ENCODE results near the gene IFT57. TPM values are rescaled to one million over a fixed set of nuclear protein-coding genes. Genes with fewer than 3 reads are reported as not detected.
"Not testable (repeated sequence)": the region's sequence is repeated elsewhere in the genome, so short reads cannot be mapped to it uniquely, and the experiment has no call there.

IFT57 gene
- total RNA-seq, 2 donors from 2014 or later, result 33.6 to 53.7 TPM

DNA sequence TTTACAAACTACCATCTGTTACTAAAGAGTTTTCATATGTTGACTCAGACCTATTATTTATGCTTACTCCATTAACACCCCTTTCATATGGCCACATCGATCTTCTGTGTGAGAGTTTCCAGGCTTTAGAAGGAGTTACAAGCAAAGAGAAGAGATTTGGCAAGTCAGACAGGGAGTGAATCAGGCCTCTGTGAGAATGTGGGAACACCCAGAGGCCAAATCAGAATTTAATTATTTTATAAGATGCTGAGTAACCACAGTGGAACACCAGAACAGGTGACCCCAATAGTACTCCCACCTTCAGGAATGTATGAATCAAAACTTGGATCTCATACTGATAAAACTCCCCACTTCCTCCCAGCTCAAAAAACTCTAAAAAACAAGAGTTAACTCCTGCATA is 42.0 kb downstream of the IFT57 start:
- DNase-seq (ENCODE audit: low spot score), result no peak
- intact Hi-C loops (cut with DNase I), result no loop called here

DNA sequence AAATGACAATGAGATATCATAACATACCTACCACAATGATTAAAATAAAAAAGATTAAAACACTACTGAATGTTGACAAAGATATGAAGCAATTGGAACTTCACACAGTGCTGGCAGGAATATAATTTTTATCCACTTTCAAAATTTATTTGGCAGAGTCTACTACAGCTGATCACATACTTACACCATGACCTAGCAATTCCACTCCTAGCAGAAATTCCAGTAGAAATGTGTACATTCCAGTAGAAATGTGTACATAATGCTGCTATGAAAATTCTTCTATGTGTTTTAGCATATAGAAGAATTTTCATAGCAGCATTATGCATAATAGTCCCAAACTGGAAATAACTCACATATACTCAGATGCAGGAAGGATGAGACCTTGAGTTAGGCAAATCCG is 43.5 kb downstream of the IFT57 start:
- DNase-seq (ENCODE audit: low spot score), result no peak
- intact Hi-C loops (cut with DNase I), result no loop called here

DNA sequence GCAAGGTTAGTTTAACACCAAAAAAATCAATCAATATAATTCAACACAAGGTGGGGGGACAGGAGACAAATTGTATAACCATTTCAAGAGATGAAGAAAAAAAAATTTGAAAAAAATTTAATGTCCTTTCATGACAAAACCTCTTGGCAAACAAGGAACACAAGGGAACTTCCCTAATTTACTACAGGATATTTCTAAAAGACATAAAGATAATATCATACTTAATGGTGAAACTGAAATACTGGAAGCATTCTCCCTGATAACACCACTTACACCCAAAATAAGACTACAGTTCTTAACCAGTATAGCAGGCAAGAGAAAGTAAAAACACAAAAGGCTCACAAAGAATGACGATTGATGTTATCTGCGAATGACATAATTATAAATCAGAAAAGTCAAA is 44.7 kb downstream of the IFT57 start:
- no peak for DNase-seq (ENCODE audit: low spot score)

DNA sequence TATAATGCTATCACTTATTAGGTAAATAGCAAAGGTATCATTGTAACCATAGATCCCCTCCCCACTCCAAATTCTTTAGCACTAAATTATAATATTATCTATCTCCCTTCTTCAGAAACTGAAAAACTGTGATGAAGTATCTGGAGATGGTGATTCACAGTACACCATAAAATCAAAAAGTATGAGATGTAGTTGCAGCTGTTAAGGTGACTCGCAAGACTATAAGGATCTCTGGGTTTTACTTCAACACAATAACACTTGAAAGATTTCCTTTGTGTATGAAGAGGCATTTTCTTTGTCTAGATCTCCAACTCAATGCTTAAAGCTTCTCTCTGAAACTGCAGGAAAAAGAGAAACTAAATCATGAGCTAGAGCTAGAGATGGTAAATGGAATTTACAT is 46.9 kb downstream of the IFT57 start:
- intact Hi-C loops (cut with DNase I), result no loop called here
- DNase-seq (ENCODE audit: low spot score), result no peak

More for the DNA sequence above, 44.7 kb downstream of the IFT57 start:
- intact Hi-C loops (cut with DNase I), result no loop called here

DNA sequence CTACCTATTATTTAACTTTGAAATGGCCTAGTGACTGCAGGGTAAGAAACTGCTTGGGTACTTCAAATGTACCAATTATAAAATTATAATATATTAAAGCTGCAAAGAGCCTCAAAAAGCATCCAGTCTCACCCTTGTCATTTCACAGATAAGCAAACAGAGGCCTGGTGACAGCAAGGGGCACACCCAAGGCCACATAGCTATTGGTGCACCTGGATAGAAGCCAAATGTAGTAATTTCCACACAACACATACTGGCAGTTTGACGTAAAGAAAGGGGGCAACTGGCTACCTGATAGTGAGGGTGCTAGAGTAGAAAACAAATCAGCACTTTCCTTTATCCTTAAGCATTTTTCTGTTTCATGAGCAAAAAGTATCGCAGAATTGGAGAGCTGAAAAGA is 51.1 kb downstream of the IFT57 start:
- DNase-seq (ENCODE audit: low spot score), result no peak
- intact Hi-C loops (cut with DNase I), result no loop called here

DNA sequence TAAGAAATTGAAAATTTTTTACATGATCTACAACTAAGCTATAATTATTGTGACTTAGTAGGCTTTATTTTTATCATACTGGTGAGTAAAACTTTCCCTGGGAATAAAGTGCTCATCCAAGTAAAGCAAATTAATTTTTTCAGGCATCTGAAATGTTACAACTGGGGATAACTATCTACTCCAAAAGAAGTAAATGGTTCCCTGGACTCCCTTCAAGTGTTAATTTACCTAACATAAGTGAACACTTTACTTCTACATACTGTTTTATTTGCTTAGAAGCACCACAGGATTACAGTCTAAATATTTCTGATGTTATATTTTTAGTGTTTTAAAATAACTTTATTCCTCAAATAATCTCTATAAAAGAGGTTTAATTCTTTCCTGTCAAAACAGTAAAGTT is 57.8 kb downstream of the IFT57 start:
- no peak for DNase-seq (ENCODE audit: low spot score)
- intact Hi-C loops (cut with DNase I), result no loop called here

DNA sequence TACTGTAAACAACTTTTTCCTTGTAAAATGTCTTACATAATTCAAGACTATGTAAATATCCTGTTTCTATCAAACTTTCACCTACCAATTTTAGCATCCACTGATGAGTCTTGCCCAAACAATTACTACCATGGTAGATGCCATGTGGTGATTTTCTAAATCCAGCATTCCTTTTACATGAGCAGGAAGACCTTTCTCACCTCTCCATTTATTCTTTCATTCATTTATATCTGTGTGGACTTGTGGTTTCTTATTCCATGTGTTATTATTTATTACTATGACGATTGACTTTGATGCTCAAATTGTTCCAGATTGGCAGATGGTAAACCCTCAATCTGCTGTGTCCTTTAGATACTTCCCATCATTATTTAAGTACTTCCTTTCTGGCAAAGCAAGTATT is 62.4 kb downstream of the IFT57 start:
- intact Hi-C loops (cut with DNase I), result no loop called here
- no peak for DNase-seq (ENCODE audit: low spot score)

DNA sequence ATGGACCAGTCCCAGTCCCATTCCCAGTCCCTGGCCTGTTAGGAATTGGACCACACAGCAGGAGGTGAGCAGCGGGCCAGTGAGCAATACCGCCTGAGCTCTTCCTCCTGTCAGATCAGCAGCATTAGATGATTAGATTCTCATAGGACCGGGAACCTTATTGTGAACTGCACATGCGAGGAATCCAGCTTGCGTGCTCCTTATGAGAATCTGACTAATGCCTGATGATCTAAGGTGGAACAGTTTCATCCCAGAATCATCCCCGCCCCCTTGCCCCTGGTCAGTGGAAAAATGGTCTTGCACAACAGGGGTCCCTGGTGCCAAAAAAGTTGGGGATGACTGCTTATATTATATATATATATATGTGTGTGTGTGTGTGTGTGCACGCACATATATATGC is 63.1 kb downstream of the IFT57 start:
- no peak for DNase-seq (ENCODE audit: low spot score)
- intact Hi-C loops (cut with DNase I), result no loop called here

DNA sequence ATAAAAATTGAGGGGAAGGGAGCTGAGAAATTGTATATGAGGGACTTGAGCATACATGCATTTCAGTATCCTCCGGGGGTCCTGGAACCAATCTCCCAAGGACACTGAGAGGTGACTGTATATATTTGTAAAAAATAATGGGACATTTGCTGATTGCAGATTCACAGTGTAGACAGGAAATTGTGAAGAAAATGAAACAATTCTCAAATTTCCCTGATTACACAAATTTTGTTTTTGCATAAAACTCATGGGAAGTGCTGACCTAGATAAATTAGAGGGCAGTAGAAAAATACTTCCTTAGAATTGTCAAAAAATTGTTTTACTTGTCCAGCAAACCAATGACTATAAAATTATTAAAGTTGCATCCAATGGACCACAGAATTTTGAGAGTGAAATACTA is 64.0 kb downstream of the IFT57 start:
- no peak for DNase-seq (ENCODE audit: low spot score)
- intact Hi-C loops (cut with DNase I), result no loop called here

DNA sequence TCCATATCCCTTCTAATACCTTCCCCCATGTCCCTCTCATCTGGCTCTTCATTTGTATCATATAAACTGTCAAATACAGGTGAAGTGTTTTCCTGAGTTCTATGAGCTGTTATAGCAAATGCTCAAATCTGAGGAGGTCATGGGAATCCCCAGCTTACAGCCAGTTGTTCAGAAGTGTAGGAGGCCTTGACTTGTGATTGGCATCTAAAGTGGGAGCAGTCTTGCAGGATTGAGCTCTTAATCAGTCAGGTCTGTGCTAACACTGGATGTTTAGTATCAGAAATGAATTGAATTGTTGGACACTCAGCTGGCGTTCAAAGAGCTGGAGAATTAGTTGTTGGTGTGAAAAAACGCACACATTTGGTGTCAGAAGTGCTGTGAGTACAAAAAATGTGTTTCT is 65.0 kb downstream of the IFT57 start:
- intact Hi-C loops (cut with DNase I), result no loop called here
- no peak for DNase-seq (ENCODE audit: low spot score)

DNA sequence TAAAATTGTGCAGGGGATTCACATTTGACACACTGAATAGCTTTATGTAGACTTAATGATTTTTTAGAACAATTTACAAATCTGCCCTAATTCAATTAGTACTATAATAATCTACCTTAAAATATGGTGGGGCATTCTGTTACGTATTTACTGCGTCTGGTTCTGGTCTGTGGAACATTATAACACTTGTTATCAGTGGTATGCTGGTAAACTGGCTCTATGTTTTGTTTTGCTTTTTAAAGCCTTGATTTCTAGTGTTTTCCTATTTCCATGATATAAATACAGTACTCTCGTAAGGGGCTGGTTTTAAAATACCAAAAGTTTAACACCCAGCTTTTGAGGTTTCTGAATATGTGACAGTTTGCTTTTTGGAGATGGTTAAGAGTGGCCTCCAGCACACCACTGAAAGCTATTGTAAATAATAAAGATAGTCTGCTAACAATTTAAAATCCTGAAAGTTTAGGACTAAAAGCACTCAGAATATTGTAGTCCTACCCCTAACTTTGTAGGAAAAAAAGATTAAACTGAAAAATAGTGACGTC is 65.8 kb downstream of the IFT57 start:
- DNase-seq (ENCODE audit: low spot score), result no peak
- intact Hi-C loops (cut with DNase I), result no loop called here

DNA sequence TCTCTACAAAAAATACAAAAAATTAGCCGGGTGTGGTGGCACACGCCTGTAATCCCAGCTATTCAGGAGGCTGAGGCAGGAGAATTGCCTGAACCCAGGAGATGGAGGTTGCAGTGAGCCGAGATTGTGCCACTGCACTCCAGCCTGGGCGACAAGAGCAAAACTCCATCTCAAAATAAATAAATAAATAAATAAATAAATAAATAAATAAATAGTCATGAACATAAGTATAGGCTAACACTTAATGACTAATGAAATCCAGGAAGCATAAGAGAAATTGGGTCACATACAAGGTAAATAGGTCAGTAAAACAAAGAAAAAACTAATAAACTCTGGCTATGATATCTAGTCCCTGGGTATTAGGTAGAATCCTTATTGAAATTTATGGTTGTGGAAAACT is 66.6 kb downstream of the IFT57 start:
- intact Hi-C loops (cut with DNase I), result not testable (repeated sequence)

DNA sequence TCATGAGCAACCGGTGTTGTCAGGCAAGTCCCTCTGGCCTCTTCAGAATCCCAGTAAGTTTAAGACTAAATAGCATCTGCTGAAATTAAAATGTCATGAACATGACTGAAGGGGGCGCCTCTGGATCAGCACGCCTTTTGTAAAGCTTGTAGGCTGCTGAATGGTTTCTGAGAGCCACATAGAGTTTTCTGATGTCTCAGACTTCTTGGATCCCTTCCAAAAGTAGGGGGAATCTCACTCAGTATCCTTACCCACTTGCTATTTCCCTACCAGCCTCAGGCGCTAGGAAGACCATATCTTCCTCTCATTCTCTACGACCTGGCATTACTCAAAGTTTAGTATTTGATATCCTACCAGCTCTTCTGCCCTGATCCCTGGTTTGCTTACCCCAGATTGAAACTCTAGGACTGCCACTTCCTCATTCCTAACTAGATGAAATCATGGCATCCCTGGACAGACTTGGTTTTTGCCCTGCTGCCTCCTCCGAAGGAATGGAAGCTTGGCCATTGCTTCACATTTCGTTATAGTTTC is 68.7 kb downstream of the IFT57 start:
- intact Hi-C loops (cut with DNase I), result no loop called here
- DNase-seq (ENCODE audit: low spot score), result no peak

More for the DNA sequence above, 66.6 kb downstream of the IFT57 start:
- not testable (repeated sequence) for DNase-seq (ENCODE audit: low spot score)

DNA sequence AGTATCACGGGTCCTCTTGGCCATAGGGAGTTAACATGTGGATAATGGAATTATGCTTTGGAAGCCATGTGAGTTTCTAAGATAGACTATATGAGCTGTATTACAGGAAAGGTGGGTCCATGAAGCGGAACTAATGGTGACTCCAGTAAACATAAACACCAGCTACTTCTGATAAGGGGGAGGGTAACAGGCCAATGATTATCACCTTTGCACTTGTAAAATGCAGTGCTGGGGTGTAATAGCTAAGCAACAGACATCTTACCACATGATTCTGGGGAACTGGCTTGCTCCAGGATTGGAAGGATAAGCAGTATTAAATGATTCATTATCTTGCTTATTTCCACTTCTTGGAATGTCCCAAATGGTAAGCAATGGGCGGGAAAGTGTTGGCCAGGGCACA is 70.0 kb downstream of the IFT57 start:
- intact Hi-C loops (cut with DNase I), result no loop called here
- DNase-seq (ENCODE audit: low spot score), result no peak

DNA sequence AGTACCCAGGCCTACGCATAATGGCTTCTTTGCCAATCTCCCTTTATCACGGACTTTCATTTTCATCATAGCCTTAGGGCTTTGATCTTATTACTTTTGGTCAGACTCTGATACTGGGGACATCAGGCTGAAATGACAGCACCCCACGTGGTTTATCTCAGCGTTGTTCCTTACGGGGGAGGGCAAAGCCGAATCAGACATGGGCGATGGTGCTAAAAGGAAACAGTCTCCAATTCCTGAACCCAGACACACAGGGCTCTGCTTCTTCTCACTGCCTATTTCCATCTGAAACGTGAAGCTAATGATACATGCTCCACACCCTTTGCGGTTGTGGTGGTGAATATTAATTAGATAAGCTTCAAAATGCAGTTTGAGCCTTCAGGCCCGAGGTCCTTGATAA is 72.0 kb downstream of the IFT57 start:
- DNase-seq (ENCODE audit: low spot score), result no peak
- intact Hi-C loops (cut with DNase I), result no loop called here

DNA sequence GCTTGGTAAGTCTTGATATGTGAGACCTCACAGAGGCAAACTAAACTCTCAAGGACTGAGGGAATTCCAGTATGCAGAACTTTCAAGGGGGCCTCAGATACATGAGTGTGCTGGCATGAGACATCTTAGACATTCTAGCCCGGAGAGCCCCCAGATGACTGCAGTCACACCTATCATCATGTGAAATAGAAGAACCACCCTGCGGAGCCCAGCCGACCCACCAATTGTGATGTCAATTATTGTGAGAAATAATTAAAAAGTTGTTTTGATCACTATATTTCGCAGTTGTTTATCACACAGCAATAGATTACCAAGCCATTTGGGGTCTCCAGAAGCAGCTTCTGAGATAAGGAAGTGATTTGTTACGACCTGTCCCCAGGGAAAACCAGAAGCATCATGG is 76.1 kb downstream of the IFT57 start:
- DNase-seq (ENCODE audit: low spot score), result no peak
- intact Hi-C loops (cut with DNase I), result no loop called here

DNA sequence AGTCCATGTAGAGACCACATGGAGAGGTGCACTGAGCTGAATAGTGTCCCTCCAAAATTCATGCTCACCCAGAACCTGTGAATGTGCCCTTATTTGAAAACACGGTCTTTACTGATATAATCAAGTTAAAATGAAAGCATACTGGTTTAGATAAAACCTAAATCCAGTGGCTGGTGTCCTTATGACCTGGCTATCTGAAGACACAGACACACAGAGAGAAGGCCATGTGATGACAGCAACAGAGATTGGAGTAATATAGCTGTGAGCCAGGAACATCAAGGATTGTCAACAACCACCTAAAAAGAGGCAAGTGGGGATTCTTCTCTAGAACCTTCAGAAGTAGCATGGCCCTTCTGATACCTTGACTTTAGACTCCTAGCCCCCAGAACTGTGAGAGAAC is 76.6 kb downstream of the IFT57 start:
- intact Hi-C loops (cut with DNase I), result no loop called here
- DNase-seq (ENCODE audit: low spot score), result no peak

DNA sequence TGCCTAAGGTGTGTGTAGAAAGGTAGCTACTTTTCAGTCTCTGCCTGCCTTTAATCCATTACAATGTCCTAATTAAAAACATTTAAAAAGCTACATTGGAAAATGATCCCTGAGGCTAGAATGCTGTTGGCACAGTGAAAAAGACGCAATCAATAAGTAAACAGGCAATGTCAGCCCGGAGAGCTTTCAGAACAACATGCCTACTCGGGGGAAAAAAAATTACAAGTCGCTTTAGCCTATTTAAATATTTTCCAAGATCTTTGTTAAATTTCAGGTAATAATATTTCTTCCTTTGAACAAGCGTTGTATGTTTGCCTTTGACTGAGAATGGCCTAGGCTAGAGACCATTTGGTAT is 84.8 kb downstream of the IFT57 start:
- intact Hi-C loops (cut with DNase I), result no loop called here
- DNase-seq (ENCODE audit: low spot score), result no peak

DNA sequence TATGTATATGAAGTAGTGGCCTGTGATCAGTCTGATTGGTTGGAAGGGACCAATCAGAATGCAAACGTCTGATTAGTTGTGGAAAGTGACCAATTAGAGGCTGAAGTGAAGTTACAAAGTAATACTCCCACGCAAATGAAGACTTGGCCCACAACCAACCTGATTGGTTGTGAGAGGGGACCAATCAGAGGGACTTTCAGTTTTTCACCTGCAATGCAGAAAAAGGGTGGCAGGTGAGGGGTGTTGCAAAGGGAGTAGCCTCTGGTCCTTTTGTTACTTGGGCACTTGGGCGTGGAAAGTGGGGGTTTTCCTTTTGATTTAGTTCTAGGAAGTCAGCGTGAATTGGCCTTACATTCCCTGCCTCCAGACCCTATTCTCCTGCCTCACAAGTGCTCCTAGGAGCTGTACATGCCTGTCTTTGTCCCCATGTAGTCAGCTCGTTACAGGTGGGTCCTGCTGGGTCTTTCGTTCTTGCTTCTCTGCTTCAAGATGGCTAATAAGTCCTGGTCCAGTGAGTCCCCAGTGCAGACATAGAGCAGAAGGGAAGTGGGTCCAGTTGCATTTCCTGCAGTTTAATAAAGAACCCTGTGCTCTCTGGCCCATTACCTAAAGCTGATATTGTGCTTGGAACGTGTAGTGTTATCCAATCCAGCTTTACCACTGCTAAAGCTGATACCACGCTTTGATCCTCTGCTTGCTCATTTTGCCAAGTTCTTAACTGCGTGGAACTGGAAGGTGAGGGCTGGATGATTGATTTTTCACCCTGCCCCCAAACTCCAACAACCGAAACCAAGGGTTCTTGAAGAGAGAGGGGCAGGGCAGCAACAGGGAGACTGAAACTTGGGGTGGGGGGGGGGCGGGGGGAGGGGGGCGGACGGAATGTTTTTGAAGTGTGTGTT is 85.4 kb downstream of the IFT57 start:
- intact Hi-C loops (cut with DNase I), result no loop called here
- DNase-seq (ENCODE audit: low spot score), result no peak

DNA sequence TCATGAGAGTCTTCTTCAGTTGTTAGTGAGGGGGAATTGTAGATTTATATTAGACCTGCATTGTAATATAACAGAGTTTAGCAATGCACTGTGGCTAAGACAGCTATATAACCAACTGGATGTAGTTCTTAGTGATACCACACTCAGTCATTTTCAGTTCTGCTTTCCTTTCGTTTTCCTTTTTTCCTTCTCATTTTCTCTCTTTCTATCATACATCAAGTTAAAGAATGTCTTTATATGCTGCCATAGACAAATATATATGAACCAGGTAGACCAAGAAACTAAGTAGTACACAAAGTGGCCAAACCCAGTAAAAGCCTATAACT is 87.7 kb downstream of the IFT57 start:
- DNase-seq (ENCODE audit: low spot score), result no peak
- intact Hi-C loops (cut with DNase I), result no loop called here

DNA sequence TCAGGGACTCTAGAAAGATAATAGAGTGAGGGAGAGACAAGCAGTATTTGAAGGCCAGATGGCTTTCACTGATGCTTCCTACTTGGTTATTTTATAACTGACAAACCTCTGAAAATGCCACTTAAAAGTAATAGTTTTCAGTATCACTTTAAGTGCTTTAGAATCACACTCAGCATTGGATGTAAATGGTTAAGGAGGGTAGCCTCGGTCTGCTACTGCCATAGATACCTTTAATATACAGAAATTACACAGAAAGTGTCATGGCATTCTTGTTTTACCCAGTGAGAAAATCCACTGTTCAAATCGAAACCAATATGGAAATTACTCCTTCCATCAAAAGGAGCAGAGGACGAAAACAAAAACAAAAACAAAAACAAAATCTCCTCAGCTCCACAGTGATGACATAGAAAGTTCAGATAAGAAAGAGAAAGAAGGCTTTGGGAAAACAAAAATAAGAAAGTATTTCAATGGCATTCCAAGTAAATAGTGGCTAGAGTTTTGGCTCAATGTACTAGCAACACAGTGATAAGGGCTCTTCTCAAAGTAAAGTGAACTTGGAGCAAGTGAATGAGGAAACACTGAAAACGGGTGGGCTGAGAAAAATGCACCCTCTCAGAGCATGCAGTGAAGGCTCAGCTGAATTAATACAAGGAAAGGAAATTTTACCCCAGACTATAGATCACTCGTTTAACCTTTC is 88.2 kb downstream of the IFT57 start:
- DNase-seq (ENCODE audit: low spot score), result no peak
- intact Hi-C loops (cut with DNase I), result no loop called here

All from posterior vena cava (tissue), 2 donors.